IPS DF 6.9 (cell line): Measurements from ENCODE around the gene ATP6V1G1.
"Not testable (repeated sequence)": the region's sequence is repeated elsewhere in the genome, so short reads cannot be mapped to it uniquely, and the experiment has no call there.

Source experiments
- DNase-seq: peaks from one replicate; pipeline ENCODE4 v3.0.0-alpha.2; 2013; ENCODE audit warnings: low read depth, low spot score
- H3K27ac ChIP-seq: one replicate; pipeline ENCODE4 v1.5.1; 2013; ENCODE audit warnings: low read length, control low read depth
- H3K27me3 ChIP-seq: 2 replicates; pipeline ENCODE4 v1.6.1; 2013; ENCODE audit warnings: mild to moderate bottlenecking, low read length; ENCODE audit not compliant: control insufficient read depth, insufficient read depth
- H3K36me3 ChIP-seq: 2 replicates; pipeline ENCODE4 v1.6.1; 2013; ENCODE audit warnings: low read length; ENCODE audit not compliant: control insufficient read depth, insufficient read depth
- H3K4me1 ChIP-seq: 2 replicates; pipeline ENCODE4 v1.6.1; 2013; ENCODE audit warnings: low read length; ENCODE audit not compliant: control insufficient read depth, insufficient read depth
- H3K4me3 ChIP-seq: 2 replicates; pipeline ENCODE4 v1.5.1; 2013; ENCODE audit warnings: mild to moderate bottlenecking, low read length
- H3K9me3 ChIP-seq: 2 replicates; pipeline ENCODE4 v1.6.1; 2013; ENCODE audit warnings: low read length, inconsistent platforms; ENCODE audit not compliant: control insufficient read depth, insufficient read depth
- WGBS: extraction: QIAGEN DNeasy Blood & Tissue Kit; methylation state at CpG from one replicate; pipeline ENCODE4 v1.1.7; 2013; ENCODE audit warnings: mixed read lengths, missing lambda C conversion rate; ENCODE audit not compliant: insufficient read length, insufficient coverage; 5-methylcytosine and 5-hydroxymethylcytosine counted together

The ATP6V1G1 gene

DNA sequence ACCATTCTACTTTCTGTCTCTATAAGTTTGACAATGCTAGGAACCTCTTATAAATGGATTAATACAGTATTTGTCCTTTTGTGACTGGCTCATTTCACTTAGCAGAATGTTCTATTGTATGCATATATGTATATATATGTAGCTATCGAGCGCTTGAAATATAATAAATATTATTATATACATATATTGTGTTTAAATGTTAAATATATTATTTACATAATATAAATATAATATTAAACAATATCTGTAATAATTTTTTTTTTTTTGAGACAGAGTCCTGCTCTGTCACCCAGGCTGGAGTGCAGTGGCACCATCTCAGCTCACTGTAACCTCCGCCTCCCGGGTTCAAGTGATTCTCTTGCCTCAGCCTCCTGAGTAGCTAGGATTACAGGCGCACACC is 9.4 kb upstream of the ATP6V1G1 start:
- H3K4me1 ChIP-seq, DNase-seq, H3K27me3 ChIP-seq, H3K4me3 ChIP-seq, H3K9me3 ChIP-seq, H3K36me3 ChIP-seq, H3K27ac ChIP-seq: not testable (repeated sequence)
- no CpG with 5 or more reads among the region's 5 CpGs for WGBS

DNA sequence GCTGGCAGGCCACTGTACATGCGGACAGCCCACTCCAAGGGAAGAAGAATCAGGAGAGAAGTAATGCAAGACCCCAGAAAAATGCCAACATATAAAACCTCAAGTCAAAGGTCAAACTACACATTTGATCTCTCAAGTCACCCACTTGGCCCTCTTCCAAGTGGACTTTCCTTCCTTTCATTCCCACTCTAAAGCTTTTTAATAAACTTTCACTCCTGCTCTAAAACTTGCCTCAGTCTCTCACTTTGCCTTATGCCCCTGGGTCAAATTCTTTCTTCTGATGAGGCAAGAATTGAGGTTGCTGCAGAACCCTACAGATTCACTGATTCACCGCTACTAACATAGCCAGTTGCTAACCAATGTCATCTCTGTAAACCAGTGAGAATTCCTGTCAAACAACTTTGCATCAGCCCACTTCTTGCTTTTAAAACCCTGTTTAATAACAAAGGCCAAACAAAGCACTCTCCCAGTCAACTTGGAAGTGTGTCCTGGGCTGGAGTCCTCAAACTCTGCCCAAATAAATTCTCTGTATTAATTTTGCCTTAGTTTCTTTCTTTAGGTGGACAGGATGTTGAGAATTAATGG is 6.9 kb upstream of the ATP6V1G1 start:
- no peak overlapping the region for H3K27ac ChIP-seq
- peaks cover 2% of the 10 kb centered on the region; the same call in 1 of the 2 replicates for H3K4me1 ChIP-seq
- H3K9me3 ChIP-seq, result no peaks in the 10 kb centered on the region
- H3K4me3 ChIP-seq, result no peak overlapping the region
- no peak for DNase-seq
- no peaks in the 10 kb centered on the region for H3K36me3 ChIP-seq
- H3K27me3 ChIP-seq, result no peaks in the 10 kb centered on the region
- WGBS, result no CpG with 5 or more reads among the region's 2 CpGs

DNA sequence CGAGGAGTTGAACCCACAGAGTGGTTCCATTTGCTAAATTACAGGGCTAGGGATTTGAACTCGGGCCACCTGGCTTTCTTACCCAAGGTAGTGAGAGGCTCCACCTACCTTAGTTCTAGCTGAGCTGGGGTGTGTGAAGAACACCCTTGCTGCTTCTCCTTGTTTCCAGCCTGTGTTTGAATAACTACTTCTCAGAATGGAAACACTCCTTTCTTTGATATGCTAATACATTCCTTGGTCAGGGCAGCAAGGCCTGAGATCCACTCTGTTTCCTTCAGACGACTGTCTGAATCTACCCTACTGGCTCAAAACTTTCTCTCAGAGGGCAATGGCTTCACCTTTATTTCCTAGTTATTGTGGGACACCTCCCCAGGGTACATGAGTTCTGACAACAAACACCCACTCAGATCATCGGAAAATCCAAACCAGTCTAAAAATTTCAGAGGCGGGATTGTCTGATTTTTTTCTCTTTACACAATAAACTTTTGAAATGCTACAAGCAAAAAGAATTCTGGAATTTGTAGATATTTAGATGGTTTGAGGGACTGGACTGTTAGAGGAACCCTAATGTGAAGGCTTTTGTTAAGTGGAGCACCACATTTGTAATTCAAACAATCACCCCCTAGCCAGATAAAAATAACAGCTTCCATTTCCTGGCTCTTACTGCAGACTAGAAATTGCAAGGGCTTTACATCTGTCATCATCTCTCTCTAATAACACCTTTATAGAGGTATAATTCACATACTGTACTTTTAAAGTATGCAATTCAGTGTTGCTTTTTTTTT is 4.0 kb upstream of the ATP6V1G1 start:
- peak; percentile 68 for DNase-seq
- Histone ChIP-seq H3K27ac (no peak overlapping the region), H3K4me1 (peaks cover 2% of the 10 kb centered on the region; the same call in 1 of the 2 replicates), H3K4me3 (no peak overlapping the region), H3K27me3 (no peaks in the 10 kb centered on the region), H3K9me3 (no peaks in the 10 kb centered on the region), H3K36me3 (no peaks in the 10 kb centered on the region)
- no CpG with 5 or more reads among the region's 5 CpGs for WGBS

DNA sequence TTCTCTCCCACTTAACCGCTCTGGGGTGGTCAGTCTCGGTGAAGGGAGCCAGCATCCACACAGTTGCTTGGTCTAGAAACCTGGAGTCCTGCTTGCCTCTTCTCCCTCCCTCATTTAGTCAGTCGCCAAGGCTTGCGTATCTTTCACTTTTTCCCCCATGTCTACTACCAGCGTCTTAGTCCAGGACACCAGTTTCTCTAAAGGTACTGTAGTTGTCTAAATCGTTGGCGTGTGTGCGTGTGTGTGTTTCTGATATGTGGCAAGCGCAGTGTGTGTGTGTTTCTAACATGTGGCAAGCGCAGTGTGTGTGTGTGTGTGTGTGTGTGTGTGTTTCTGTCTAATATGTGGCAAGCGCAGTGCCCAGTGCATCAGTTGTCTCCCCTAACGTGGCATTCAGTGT is 641 bp downstream of the ATP6V1G1 start:
- peak overlapping the region; percentile 63 for H3K4me3 ChIP-seq
- no peak overlapping the region for H3K27ac ChIP-seq
- no peaks in the 10 kb centered on the region for H3K27me3 ChIP-seq
- H3K36me3 ChIP-seq, result no peaks in the 10 kb centered on the region
- DNase-seq, result no peak
- H3K9me3 ChIP-seq, result no peaks in the 10 kb centered on the region
- no peaks in the 10 kb centered on the region for H3K4me1 ChIP-seq
- no CpG with 5 or more reads among the region's 12 CpGs for WGBS

DNA sequence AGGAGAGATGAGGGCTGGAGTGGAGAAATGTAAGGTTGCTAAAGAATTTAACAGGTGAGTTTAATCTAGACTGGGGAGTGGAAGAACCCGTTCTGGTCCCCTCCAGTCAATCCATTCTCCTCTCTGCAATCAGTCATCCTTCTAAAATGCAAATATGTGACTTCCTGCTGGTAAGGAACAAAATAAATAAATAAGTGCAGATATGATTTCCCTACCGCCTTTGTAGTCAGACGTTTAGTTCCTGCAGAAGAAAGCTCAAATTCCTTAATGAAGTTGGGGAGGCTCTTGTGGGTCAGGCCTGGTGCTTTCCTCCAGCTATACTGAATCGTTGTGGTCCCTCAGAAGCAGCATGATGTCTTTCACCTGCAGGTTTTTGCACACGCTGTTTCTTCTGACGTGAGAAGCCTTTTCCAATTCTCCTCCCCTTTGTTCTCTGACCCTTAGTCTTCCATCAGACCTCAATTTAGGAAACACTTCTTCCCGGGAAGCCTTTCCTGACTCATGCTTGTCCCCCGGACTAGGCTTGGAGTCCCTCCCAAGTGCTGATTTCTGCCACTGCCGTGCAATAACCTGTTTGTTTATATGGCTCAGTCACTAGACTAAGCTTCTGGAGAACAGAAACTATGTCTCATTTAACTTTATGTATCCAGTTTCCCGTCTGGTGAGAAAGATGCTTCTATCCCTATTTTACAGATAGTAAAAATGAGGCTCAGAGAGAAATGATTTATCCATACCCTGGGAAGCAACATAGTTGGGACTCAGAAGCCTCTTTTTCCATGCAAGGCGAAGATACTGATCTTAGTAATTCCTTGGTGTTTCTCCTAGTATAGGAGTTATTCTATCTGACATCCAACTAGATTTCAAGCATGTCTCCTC is 1.3 kb downstream of the ATP6V1G1 start:
- DNase-seq, result no peak
- Histone ChIP-seq H3K36me3 (no peaks in the 10 kb centered on the region; the same call in 1 of the 2 replicates), H3K27ac (no peak overlapping the region), H3K27me3 (no peaks in the 10 kb centered on the region), H3K9me3 (no peaks in the 10 kb centered on the region), H3K4me1 (no peaks in the 10 kb centered on the region), H3K4me3 (peak overlapping the region; percentile 63; the same call in 1 of the 2 replicates)
- WGBS, result no CpG with 5 or more reads among the region's 11 CpGs

DNA sequence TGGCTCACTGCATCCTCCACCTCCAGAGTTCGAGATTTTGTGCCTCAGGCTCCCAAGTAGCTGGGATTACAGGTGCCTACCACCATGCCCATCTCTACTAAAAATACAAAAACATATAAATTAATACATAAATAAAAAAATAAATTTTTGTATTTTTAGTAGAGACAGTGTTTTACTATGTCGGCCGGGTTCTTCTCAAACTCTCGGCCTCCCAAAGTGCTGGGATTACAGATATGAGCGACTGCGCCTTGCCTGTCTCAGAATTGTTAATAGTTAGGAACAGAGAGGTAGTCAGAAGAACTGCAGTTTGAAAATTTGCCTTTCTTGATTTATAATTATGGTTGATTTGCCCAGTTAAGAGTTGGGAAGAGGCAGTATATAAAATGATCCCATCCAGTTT is 2.8 kb downstream of the ATP6V1G1 start:
- Histone ChIP-seq H3K4me1 (no peaks in the 10 kb centered on the region), H3K4me3 (no peak overlapping the region), H3K9me3 (no peaks in the 10 kb centered on the region), H3K27ac (no peak overlapping the region), H3K27me3 (no peaks in the 10 kb centered on the region), H3K36me3 (no peaks in the 10 kb centered on the region; the same call in 1 of the 2 replicates)
- no peak for DNase-seq
- no CpG with 5 or more reads among the region's 6 CpGs for WGBS

DNA sequence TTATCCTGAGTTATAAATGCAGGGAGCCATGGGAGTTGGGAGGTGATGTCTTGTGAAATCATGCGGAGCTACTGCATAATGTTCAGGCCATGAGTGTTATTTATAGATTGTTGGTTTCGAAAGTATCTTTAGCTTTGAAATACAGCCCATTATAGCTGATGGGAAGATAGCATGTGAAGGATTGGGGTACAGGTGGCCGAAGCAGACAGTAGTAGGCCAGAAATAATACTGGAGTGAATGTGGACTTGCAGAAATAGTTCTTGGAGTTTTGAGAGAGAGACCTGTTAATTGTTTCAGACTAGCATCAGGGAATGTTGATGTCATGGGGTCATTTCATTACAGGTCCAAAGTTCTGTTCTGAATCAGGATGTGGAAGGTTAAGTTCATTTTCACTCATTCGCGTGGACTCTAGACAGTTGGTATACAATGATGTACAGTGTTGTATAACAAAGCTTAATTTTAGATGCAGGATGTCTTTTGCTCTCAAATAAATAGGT is 3.8 kb downstream of the ATP6V1G1 start:
- Histone ChIP-seq H3K4me1 (no peaks in the 10 kb centered on the region), H3K27ac (no peak overlapping the region), H3K27me3 (no peaks in the 10 kb centered on the region), H3K9me3 (no peaks in the 10 kb centered on the region), H3K4me3 (no peak overlapping the region), H3K36me3 (no peaks in the 10 kb centered on the region; the same call in 1 of the 2 replicates)
- no peak for DNase-seq
- no CpG with 5 or more reads among the region's 5 CpGs for WGBS

DNA sequence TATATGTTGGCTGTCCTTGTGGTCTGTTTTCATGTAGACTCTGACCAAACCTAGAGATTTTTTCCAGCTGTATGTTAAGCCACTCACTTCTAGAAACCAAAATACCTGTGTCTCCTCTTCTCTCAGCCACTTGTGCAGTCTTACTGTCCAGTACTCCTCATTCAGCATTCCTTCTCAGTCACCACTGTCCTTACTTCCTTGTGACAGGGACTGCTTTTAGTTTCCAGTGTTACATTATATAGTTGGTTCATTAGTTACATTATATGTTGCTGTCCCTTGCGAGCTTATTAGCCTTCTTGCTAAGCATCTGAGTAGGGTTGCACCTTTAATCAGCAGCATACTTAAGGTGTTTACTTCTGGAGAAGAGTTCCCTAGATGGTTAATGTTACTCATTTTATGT is 4.3 kb downstream of the ATP6V1G1 start:
- Histone ChIP-seq H3K9me3 (no peaks in the 10 kb centered on the region), H3K27me3 (no peaks in the 10 kb centered on the region), H3K4me1 (no peaks in the 10 kb centered on the region), H3K36me3 (no peaks in the 10 kb centered on the region; the same call in 1 of the 2 replicates), H3K27ac (no peak overlapping the region), H3K4me3 (no peak overlapping the region)
- DNase-seq, result no peak
- WGBS, result no CpG with 5 or more reads among the region's 1 CpG

DNA sequence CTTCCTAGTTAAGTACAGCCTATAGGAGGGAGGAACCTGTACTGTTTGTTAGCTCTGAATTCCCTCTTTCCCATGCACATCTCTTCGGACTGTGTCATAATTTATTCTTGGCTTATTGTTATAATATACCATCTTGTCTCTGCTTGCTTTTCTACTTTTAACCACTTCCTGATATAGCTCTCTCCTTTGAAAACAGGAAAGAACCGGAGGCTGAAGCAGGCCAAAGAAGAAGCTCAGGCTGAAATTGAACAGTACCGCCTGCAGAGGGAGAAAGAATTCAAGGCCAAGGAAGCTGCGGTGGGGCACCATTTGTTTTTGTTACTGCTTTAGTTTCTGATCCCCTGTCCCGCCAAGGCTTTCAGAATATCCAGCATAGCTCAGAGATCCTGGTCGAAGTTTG is 4.8 kb downstream of the ATP6V1G1 start:
- peaks cover 2% of the 10 kb centered on the region for H3K36me3 ChIP-seq
- H3K9me3 ChIP-seq, result no peaks in the 10 kb centered on the region
- H3K4me3 ChIP-seq, result no peak overlapping the region
- WGBS, result no CpG with 5 or more reads among the region's 6 CpGs
- H3K27ac ChIP-seq, result no peak overlapping the region
- no peaks in the 10 kb centered on the region for H3K27me3 ChIP-seq
- H3K4me1 ChIP-seq, result no peaks in the 10 kb centered on the region
- no peak for DNase-seq

DNA sequence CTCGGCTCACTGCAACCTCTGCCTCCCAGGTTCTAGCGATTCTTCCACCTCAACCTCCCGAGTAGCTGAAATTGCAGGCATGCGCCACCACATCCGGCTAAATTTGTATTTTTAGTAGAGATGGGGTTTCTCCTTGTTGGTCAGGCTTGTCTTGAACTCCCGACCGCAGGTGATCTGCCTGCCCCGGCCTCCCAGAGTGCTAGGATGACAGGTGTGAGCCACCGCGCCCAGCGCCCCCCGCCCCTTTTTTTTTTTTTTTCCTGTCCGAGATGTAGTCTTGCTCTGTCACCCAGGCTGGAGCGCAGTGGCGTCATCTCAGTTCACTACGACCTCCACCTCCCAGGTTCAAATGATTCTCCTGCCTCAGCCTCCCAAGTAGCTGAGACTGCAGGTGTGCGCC is 6.6 kb downstream of the ATP6V1G1 start:
- peaks cover 7% of the 10 kb centered on the region for H3K36me3 ChIP-seq
- DNase-seq, result no peak
- H3K9me3 ChIP-seq, result no peaks in the 10 kb centered on the region
- WGBS, result no CpG with 5 or more reads among the region's 17 CpGs
- H3K4me1 ChIP-seq, result no peaks in the 10 kb centered on the region
- no peak overlapping the region for H3K27ac ChIP-seq
- H3K27me3 ChIP-seq, result no peaks in the 10 kb centered on the region
- H3K4me3 ChIP-seq, result no peak overlapping the region
